Lower lobe of right lung (tissue), 1 donor: ENCODE results near the gene OR6C68. TPM values are rescaled to one million over a fixed set of nuclear protein-coding genes. Genes with fewer than 3 reads are reported as not detected.

Experiments used
- total RNA-seq: library from RNA; stranded (reverse); fragmentation: NEBNext Ultra II Directional; extraction: Animal tissue kit (Norgen Biotek cat#: 25700); gene quantifications from one replicate; pipeline ENCODE4 v1.2.1, GENCODE V29; 2021
- donor health status: DM: no; HTN: yes; CAD: no; lungs with severe emphysema.

The OR6C68 gene
- total RNA-seq, 1 donor from 2014 or later: not detected

Other genes with a start within 250 kb of the OR6C68 start
- gene OR6C74, start 247.8 kb upstream of the OR6C68 start, total RNA-seq: not detected
- not detected for gene OR6C6, start 195.8 kb upstream of the OR6C68 start, total RNA-seq
- gene OR6C1, start 178.0 kb upstream of the OR6C68 start, total RNA-seq: not detected
- gene OR6C3, start 161.6 kb upstream of the OR6C68 start, total RNA-seq: not detected
- not detected for gene OR6C75, start 129.4 kb upstream of the OR6C68 start, total RNA-seq
- gene OR6C65, start 91.8 kb upstream of the OR6C68 start, total RNA-seq: not detected
- not detected for gene OR6C76, start 66.1 kb upstream of the OR6C68 start, total RNA-seq
- not detected for gene OR6C2, start 48.3 kb upstream of the OR6C68 start, total RNA-seq
- not detected for gene OR6C70, start 22.2 kb upstream of the OR6C68 start, total RNA-seq
- not detected for gene OR6C4, start 57.2 kb downstream of the OR6C68 start, total RNA-seq
- gene OR2AP1, start 80.1 kb downstream of the OR6C68 start, total RNA-seq: not detected
- gene OR10P1, start 144.5 kb downstream of the OR6C68 start, total RNA-seq: not detected
- 17.5 TPM for gene ITGA7, start 215.5 kb downstream of the OR6C68 start, total RNA-seq
- gene BLOC1S1, start 223.7 kb downstream of the OR6C68 start, total RNA-seq: 134 TPM
- gene RDH5, start 228.0 kb downstream of the OR6C68 start, total RNA-seq: 11.1 TPM
- 1,142 TPM for gene CD63, start 236.6 kb downstream of the OR6C68 start, total RNA-seq